HuH-7.5 (cell line): ENCODE results near the gene AGBL3.
"Not testable (repeated sequence)": the region's sequence is repeated elsewhere in the genome, so short reads cannot be mapped to it uniquely, and the experiment has no call there.

Experiments used
- DNase-seq: peaks from one replicate; pipeline ENCODE4 v3.0.0; 2011; ENCODE audit warnings: low spot score

Gene AGBL3

GRCh38 chr7:134963036-134963435 is 23.3 kb upstream of the AGBL3 start:
- DNase-seq, result no peak

- DNase-seq, result no peak
These were observed 19.6 kb upstream of the AGBL3 start for GRCh38 chr7:134966691-134967090.

GRCh38 chr7:134968110-134968509 is 18.2 kb upstream of the AGBL3 start:
- DNase-seq, result no peak

- DNase-seq, result not testable (repeated sequence)
These were observed 4.7 kb upstream of the AGBL3 start for GRCh38 chr7:134981645-134982044.

- no peak for DNase-seq
These were observed 380 bp upstream of the AGBL3 start for GRCh38 chr7:134985894-134986362.

GRCh38 chr7:134988161-134988560 is 1.9 kb downstream of the AGBL3 start:
- no peak for DNase-seq

GRCh38 chr7:134991469-134992339 is 5.4 kb downstream of the AGBL3 start:
- peak; percentile 16 for DNase-seq

- no peak for DNase-seq
These were observed 6.4 kb downstream of the AGBL3 start for GRCh38 chr7:134992626-134993179.

GRCh38 chr7:134993877-134994456 is 7.7 kb downstream of the AGBL3 start:
- no peak for DNase-seq

- no peak for DNase-seq
These were observed 9.2 kb downstream of the AGBL3 start for GRCh38 chr7:134995239-134996096.

GRCh38 chr7:134996097-134996550 is 9.8 kb downstream of the AGBL3 start:
- DNase-seq, result no peak

GRCh38 chr7:134997214-134997885 is 11.0 kb downstream of the AGBL3 start:
- peak; percentile 13 for DNase-seq

GRCh38 chr7:134999136-134999535 is 12.8 kb downstream of the AGBL3 start:
- DNase-seq, result no peak

- no peak for DNase-seq
These were observed 15.3 kb downstream of the AGBL3 start for GRCh38 chr7:135001390-135002165.

- DNase-seq, result no peak
These were observed 25.9 kb downstream of the AGBL3 start for GRCh38 chr7:135012229-135012628.

GRCh38 chr7:135023622-135024021 is 37.3 kb downstream of the AGBL3 start:
- DNase-seq, result no peak

- no peak for DNase-seq
These were observed 48.9 kb downstream of the AGBL3 start for GRCh38 chr7:135035252-135035651.

- DNase-seq, result not testable (repeated sequence)
These were observed 80.7 kb downstream of the AGBL3 start for GRCh38 chr7:135067017-135067416.

GRCh38 chr7:135074096-135074495 is 87.8 kb downstream of the AGBL3 start:
- peak; percentile 6 for DNase-seq

GRCh38 chr7:135074531-135074930 is 88.2 kb downstream of the AGBL3 start:
- no peak for DNase-seq

- DNase-seq, result no peak
These were observed 89.4 kb downstream of the AGBL3 start for GRCh38 chr7:135075716-135076115.
